ENCODE data around the gene PIP4K2A. TPM values are rescaled to one million over a fixed set of nuclear protein-coding genes. Genes with fewer than 3 reads are reported as not detected.
A peak's percentile ranks its signal among the peaks of the same experiment; 100 is the strongest.
"Not testable (repeated sequence)": the region's sequence is repeated elsewhere in the genome, so short reads cannot be mapped to it uniquely, and the experiment has no call there.

Gene PIP4K2A
- total RNA-seq, 1 experiment from 2014 or later = 20.2 TPM

DNA sequence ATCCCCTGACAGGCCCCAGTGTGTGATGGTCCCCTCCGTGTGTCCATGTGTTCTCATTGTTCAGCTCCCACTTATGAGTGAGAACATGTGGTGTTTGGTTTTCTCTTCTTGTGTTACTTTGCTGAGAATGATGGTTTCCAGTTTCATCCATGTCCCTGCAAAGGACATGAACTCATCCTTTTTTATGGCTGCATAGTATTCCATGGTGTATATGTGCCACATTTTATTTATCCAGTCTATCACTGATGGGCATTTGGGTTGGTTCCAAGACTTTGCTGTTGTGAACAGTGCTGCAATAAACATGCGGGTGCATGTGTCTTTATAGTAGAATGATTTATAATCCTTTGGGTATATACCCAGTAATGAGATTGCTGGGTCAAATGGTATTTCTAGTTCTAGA is 206.2 kb downstream of the PIP4K2A start:
- H3K9me3 ChIP-seq (ENCODE audit: low read length) = not testable (repeated sequence)

DNA sequence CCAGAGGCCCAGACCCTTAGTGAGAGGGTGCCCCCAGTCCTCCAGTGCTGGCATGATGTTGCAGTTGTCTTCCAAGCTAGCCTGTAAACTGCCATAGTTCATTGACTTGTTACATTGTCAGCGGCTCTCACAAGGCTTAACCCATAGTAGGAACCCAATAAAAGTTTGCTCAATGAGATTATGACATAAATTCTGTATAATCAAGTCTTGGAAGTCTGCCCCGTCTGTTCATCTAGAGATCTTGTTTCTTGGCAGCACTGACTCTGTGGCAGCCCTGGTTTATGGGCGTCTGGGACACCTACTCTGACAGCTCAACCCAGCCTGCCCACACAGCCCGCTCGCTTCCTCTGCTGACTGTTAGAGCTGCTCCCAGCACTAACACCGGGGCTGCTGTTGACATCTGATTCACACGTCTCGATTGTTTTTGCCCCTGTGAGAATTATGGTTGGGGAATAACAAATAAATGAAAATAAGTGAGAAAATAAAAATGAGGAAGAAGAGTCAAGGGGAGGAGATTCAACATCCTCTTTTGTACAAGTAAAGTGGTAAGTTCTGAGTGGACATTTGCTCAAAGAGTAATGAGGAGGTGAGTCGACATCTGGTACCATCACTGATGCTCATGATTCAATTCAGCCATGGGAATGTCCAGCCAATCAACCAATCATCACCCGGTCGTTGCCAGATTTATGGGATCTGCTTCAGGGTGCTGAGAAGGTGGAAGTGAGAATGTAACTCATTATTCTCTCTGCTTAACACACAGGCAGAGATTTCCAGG is 208.3 kb downstream of the PIP4K2A start:
- BruUV-seq (replicated peaks) = no TSS peak
- Histone ChIP-seq H2AFZ (ENCODE audit: low read length) (no peak overlapping the region), H3K4me3 (ENCODE audit: low read length) (no peak overlapping the region), H3K9me2 (replicated peaks; ENCODE audit: low read length) (no peaks in the 10 kb centered on the region), H3K27ac (ENCODE audit: low read length) (no peak overlapping the region), H3K79me2 (ENCODE audit: low read length) (no peaks in the 10 kb centered on the region), H3K36me3 (ENCODE audit: low read depth, low read length) (no peaks in the 10 kb centered on the region), H3K9ac (ENCODE audit: low read length) (no peak overlapping the region), H3K9me3 (ENCODE audit: low read length) (no peaks in the 10 kb centered on the region), H4K20me1 (ENCODE audit: low read length) (no peaks in the 10 kb centered on the region), H3K4me1 (ENCODE audit: insufficient read depth, low read length) (no peaks in the 10 kb centered on the region), H3K27me3 (ENCODE audit: low read length) (no peaks in the 10 kb centered on the region), H3K4me2 (ENCODE audit: low read length) (no peak overlapping the region), H3F3A (ENCODE audit: low read length, unreplicated experiment) (no peaks in the 10 kb centered on the region)
- ChIA-PET POLR2A (ENCODE audit: unreplicated experiment) (no interaction called here), CTCF (no interaction called here)
- ATAC-seq = peak; percentile 42; the same call in 1 of the 2 replicates
- TF ChIP-seq, protein P1, sequence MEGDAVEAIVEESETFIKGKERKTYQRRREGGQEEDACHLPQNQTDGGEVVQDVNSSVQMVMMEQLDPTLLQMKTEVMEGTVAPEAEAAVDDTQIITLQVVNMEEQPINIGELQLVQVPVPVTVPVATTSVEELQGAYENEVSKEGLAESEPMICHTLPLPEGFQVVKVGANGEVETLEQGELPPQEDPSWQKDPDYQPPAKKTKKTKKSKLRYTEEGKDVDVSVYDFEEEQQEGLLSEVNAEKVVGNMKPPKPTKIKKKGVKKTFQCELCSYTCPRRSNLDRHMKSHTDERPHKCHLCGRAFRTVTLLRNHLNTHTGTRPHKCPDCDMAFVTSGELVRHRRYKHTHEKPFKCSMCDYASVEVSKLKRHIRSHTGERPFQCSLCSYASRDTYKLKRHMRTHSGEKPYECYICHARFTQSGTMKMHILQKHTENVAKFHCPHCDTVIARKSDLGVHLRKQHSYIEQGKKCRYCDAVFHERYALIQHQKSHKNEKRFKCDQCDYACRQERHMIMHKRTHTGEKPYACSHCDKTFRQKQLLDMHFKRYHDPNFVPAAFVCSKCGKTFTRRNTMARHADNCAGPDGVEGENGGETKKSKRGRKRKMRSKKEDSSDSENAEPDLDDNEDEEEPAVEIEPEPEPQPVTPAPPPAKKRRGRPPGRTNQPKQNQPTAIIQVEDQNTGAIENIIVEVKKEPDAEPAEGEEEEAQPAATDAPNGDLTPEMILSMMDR (conservative IDR thresholded peaks at IDR 0.05; ENCODE audit: low read depth, low read length) = no peak
- no peak for TF ChIP-seq EZH2 (IDR thresholded peaks at IDR 0.05; ENCODE audit: low read length, unreplicated experiment)
- TF ChIP-seq EZH2phosphoT487 (IDR thresholded peaks at IDR 0.05; ENCODE audit: borderline replicate concordance, low read length) = no peak
- peak; percentile 30 for DNase-seq
- intact Hi-C loops (cut with micrococcal nuclease) = no loop called here

More for the DNA sequence above, 206.2 kb downstream of the PIP4K2A start:
- H4K20me1 ChIP-seq (ENCODE audit: low read length); H2AFZ ChIP-seq (ENCODE audit: low read length); BruUV-seq (replicated peaks); H3K9me2 ChIP-seq (replicated peaks; ENCODE audit: low read length); ATAC-seq; H3K27me3 ChIP-seq (ENCODE audit: low read length); H3K9ac ChIP-seq (ENCODE audit: low read length); intact Hi-C loops (cut with micrococcal nuclease); H3K36me3 ChIP-seq (ENCODE audit: low read depth, low read length); POLR2A ChIA-PET (ENCODE audit: unreplicated experiment); H3K27ac ChIP-seq (ENCODE audit: low read length); H3F3A ChIP-seq (ENCODE audit: low read length, unreplicated experiment); H3K4me1 ChIP-seq (ENCODE audit: insufficient read depth, low read length); H3K4me3 ChIP-seq (ENCODE audit: low read length); DNase-seq; H3K79me2 ChIP-seq (ENCODE audit: low read length); H3K4me2 ChIP-seq (ENCODE audit: low read length); CTCF ChIA-PET: not testable (repeated sequence)

DNA sequence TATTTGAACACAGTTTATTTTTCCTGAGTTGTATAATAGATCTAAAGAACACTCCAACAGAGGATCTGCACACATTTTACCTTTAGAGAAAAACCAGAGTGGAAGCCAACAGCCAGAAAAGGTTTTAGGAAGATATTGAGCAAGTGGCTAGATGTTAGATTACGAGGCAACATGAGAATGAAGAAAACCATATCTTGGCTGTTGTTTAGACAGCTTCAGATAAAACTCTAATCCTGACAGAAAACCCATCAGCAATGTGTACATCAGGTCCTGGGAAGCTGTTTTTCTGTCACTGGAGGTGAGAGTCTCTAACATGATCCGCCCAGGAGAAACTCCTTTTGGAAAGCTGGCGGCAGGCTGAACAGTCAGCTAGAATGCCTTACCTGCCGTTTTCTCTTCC is 209.6 kb downstream of the PIP4K2A start:
- no peak for ATAC-seq
- TF ChIP-seq EZH2phosphoT487 (IDR thresholded peaks at IDR 0.05; ENCODE audit: borderline replicate concordance, low read length) (no peak), EZH2 (IDR thresholded peaks at IDR 0.05; ENCODE audit: low read length, unreplicated experiment) (no peak)
- TF ChIP-seq, protein P1 (conservative IDR thresholded peaks at IDR 0.05; ENCODE audit: low read depth, low read length) = no peak
- H4K20me1 ChIP-seq (ENCODE audit: low read length) = no peaks in the 10 kb centered on the region
- H3K4me2 ChIP-seq (ENCODE audit: low read length) = no peak overlapping the region
- BruUV-seq (replicated peaks) = no TSS peak
- no peaks in the 10 kb centered on the region for H3K9me2 ChIP-seq (replicated peaks; ENCODE audit: low read length)
- H3K9me3 ChIP-seq (ENCODE audit: low read length) = no peaks in the 10 kb centered on the region
- no peaks in the 10 kb centered on the region for H3K27me3 ChIP-seq (ENCODE audit: low read length)
- intact Hi-C loops (cut with micrococcal nuclease) = no loop called here
- no peaks in the 10 kb centered on the region for H3K4me1 ChIP-seq (ENCODE audit: insufficient read depth, low read length)
- no peak overlapping the region for H3K9ac ChIP-seq (ENCODE audit: low read length)
- DNase-seq = no peak
- no peaks in the 10 kb centered on the region for H3K36me3 ChIP-seq (ENCODE audit: low read depth, low read length)
- H3F3A ChIP-seq (ENCODE audit: low read length, unreplicated experiment) = no peaks in the 10 kb centered on the region
- no peak overlapping the region for H3K27ac ChIP-seq (ENCODE audit: low read length)
- H2AFZ ChIP-seq (ENCODE audit: low read length) = no peak overlapping the region
- ChIA-PET CTCF (no interaction called here), POLR2A (ENCODE audit: unreplicated experiment) (no interaction called here)
- no peaks in the 10 kb centered on the region for H3K79me2 ChIP-seq (ENCODE audit: low read length)
- H3K4me3 ChIP-seq (ENCODE audit: low read length) = no peak overlapping the region

Data from PC-3 (cell line).